ENCODE results near the gene POLR2J2.
"Not testable (repeated sequence)": the region's sequence is repeated elsewhere in the genome, so short reads cannot be mapped to it uniquely, and the experiment has no call there.

- not testable (repeated sequence) for TF ChIP-seq CTCF, POLR2A (IDR thresholded peaks at IDR 0.05)
These were observed 32.6 kb downstream of the POLR2J2 start for GRCh38 chr7:102638848-102639247.

Data from tibial nerve (tissue), 3 donors.